ENCODE results near the gene SEMA3E.
"Not testable (repeated sequence)": the region's sequence is repeated elsewhere in the genome, so short reads cannot be mapped to it uniquely, and the experiment has no call there.

SEMA3E gene

GRCh38 chr7:83484826-83485225 lies 164.1 kb downstream of the SEMA3E start:
- no peak for DNase-seq

- DNase-seq = no peak
Measured at GRCh38 chr7:83484266-83484665, 164.7 kb downstream of the SEMA3E start.

- DNase-seq = no peak
Measured at GRCh38 chr7:83478616-83479015, 170.3 kb downstream of the SEMA3E start.

DNA sequence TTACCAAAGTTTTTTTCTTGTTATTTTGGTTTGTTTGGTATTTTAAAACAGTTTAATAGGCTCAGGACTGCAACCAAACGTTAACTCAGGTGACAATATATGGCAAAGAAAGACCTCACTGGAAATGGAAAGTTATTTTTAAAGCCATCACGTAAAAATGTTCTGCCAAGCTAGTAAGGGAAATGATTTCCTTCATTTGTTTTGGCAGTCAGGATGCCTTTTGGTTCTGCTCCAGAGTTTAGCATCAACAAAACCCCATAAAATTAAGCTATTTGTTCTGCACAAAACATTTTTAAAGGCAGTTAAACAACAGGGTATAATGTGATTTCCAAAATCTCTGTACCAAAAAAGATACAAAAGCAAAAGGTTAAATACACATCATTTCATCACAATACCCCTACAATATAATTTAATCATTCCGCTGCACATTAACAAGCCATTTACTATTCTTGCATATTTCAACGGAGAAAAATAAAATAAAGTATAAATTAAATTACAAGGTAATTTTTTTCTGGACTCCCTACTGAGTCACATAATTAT lies 172.4 kb downstream of the SEMA3E start:
- no peak for DNase-seq

DNA sequence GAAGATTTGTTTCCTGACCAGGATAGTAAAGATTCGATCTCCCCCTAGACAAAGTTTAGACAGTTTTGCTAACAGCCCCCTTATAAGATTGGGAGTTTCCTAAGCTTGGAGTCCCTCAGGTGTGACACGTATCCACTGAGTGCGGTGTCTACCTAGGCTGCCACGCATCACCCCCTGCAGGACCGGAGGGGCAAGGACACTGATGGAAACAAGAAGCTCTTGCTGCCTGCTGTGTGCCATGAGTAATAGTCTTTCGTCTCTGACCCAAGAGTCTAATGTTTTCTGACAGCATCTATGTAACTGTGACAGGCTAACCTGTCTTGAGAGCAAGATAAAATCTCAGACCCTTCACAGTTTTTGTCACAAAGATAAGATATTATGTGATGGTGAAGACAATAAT lies 173.5 kb downstream of the SEMA3E start:
- no peak for DNase-seq

DNA sequence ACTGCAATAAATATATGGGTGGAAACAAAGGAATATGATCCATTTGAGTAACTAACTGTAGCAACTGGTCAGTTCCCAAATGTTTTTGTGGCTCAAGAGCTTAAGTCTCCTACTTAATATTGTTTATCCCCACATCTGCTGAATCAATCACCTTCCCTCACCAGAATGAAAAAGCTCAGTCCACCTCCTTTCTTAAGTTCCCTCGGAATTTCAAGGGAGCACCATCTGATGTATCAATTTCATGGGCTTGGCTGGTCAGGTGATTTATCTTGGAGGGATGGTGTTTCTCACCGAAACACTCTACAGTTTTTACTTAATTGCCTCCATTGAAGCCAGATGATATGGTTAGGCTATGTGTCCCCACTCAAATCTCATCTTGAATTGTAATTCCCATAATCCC lies 176.6 kb downstream of the SEMA3E start:
- DNase-seq = no peak

GRCh38 chr7:83469491-83469890 lies 179.4 kb downstream of the SEMA3E start:
- DNase-seq = no peak

- DNase-seq = no peak
Measured at GRCh38 chr7:83469076-83469475, 179.9 kb downstream of the SEMA3E start.

DNA sequence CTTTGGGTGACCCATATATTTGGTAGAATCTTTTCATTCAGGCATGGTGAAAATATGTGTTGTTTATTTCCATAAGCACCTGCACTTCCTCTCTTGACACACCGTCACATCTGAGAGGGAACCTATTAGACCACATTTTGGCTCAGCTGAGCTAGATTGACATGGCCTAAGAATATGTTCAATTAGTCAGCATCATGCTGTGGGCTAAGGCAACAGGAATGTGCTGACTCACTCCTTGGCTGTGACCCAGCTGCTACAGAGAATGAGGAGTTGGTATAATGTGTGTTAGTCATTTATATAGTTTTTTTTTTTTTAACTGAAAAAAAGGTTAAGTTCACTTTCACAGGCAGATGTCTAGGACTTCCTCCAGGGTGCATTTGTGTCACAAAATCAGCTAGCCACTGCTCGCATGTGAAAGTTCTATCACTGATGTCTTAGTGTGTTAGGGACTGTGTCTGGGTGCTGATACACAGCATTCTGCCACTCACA lies 180.6 kb downstream of the SEMA3E start:
- DNase-seq = peak; percentile 54

- no peak for DNase-seq
Measured at GRCh38 chr7:83467493-83467892, 181.4 kb downstream of the SEMA3E start.

GRCh38 chr7:83466956-83467355 lies 182.0 kb downstream of the SEMA3E start:
- no peak for DNase-seq

DNA sequence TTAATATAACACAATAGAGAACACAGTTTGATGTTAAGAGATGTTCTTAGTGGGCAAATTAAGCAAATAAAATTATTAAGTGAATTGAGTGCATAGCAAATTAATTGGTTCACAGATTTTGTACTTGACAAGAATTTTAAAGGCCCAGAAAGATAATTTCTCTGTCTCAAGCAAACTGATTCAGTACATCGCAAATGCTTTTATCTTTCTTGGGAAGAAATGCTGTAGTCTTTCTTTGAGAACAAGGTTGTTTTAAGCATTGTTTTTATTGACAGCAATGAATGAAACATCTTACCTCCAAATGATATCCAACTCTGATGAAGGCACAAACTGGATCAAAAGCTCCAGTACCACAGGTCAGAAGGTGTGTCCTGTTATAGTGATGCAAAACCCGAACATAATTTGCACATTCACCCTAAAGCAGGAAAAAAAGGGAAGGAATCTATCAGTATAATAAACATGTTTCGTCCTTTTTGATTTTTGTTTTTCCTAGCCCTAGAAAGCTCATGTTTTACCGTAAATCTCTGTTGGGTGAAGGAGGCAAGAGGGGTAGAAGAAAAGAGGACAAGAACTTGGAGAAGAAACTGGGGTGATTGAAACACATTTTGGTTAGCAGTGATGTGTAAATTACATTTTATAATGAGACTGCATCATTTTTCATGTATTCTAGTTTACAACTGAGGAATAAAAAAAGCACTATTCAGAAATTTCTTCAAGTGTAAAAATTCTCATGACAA lies 182.6 kb downstream of the SEMA3E start:
- DNase-seq = no peak

DNA sequence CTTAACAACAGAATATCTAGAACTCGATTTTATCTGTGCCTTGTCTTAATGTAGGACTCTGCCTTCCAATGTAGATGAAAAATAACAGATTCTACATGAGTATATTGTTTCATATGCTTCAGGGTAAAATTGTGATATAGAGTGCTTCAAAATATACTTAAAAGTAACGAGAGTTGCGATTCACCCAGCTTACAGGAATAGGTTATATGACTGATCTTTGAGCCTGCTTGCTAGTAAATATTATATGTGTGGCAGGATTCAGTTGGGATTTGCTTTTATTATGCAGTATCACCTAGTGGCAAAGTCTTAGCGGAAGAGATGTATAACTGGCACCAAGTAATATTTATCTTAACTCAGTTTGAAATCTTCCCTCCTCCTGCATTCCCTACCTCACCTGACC lies 183.3 kb downstream of the SEMA3E start:
- no peak for DNase-seq

DNA sequence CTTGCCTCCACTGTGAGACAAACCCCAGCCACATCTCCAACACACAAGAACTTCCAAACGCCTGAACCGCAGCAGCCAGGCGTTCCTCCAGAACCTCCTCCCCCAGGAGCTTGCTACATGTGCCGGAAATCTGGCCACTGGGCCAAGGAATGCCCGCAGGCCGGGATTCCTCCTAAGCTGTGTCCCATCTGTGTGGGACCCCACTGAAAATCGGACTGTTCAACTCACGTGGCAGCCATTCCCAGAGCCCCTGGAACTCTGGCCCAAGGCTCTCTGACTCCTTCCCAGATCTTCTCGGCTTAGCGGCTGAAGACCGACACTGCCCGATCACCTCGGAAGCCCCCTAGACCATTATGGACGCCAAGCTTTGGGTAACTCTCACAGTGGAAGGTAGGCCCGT lies 187.1 kb downstream of the SEMA3E start:
- DNase-seq = not testable (repeated sequence)

DNA sequence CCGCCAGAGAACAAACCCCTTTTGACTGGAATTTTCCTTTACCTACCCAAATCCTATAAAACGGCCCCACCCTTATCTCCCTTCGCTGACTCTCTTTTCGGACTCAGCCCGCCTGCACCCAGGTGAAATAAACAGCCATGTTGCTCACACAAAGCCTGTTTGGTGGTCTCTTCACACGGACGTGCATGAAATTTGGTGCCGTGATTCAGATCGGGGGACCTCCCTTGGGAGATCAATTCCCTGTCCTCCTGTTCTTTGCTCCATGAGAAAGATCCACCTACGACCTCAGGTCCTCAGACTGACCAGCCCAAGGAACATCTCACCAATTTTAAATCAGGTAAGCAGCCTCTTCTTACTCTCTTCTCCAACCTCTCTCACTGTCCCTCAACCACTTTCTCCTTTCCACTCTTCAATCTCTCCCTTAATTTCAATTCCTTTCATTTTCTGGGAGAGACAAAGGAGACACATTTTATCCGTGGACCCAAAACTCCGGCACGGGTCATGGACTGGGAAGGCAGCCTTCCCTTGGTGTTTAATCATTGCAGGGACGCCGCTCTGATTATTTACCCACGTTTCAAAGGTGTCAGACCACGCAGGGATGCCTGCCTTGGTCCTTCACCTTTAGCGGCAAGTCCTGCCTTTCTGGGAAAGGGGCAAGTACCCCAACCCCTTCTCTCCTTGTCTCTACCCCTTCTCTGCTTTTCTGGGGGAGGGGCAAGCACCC lies 188.8 kb downstream of the SEMA3E start:
- DNase-seq = not testable (repeated sequence)

- DNase-seq = not testable (repeated sequence)
Measured at GRCh38 chr7:83459101-83459929, 189.6 kb downstream of the SEMA3E start.

DNA sequence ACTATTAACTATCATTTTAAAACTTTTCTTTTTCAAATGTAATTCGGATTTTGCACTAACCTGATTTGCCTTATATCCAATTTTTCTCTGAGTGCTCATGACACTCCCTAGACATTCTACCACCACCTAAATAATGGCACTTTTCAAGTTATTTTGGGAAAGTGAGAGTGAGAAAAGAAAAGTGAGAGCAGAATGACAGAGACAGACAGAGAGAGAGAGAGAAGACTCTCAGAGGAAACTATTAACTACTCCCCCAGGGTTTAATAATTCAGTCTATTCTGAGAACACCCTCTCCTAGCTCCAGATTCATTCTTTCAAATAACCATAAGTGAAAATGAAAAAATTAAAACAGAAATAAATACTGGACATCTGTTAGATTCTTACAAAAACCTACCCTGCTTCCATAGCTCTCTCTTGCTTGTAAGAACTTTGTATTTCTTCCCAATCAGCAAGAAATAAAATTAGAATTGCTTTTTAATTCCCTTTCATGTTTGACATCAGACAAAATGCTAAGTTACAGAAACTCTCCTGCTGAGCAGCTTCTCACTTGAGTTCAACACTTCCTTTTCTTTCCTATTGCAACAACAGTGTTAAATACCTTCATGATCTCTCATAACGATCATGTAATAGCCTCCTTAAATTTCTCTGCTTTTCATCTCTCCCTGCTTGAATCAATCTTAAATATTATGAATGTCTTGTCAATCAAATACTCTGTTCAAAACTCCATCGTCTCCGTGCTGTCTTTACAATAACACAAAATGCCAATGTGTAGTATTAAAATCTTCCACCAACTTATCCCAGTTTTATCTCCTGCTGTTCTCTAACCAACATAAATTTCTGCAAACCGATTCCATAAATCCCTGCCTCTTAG lies 191.7 kb downstream of the SEMA3E start:
- DNase-seq = no peak

DNA sequence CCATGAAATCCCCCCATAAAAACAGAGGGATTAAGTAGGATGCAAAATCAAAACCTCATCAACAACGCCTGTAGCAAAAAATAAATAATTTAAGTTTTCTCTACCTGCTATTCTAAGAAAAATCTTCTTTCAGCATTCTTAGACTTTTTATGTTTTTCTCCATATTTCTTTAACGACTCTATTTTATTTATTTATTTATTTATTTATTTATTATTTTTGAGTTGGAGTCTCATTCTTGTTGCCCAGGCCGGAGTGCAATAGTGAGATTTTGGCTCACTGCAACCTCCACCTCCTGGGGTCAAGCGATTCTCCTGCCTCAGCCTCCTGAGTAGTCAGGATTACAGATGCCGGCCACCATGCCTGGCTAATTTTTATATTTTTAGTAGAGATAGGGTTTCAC lies 192.5 kb downstream of the SEMA3E start:
- DNase-seq = no peak

DNA sequence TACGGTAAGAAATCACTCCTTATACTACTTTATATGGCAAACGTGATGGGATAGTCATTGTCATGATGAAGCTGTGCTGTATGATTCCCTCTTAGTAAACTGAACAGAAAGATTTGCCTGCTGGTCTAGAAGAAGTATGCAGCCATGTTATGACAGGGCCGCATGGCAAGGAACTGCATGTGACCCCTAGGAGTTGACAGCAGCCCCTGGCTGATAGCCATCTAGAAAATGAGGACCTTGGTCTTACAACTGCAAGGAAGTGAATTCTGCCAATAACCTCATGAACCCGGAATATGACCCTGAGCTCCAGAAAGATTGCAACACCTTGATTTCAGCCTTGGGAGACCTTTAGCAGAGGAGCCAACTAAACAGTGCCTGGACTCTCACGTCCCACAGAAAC lies 193.3 kb downstream of the SEMA3E start:
- DNase-seq = no peak

- no peak for DNase-seq
Measured at GRCh38 chr7:83452256-83452655, 196.7 kb downstream of the SEMA3E start.

- no peak for DNase-seq
Measured at GRCh38 chr7:83451501-83452045, 197.4 kb downstream of the SEMA3E start.

- no peak for DNase-seq
Measured at GRCh38 chr7:83449781-83450180, 199.2 kb downstream of the SEMA3E start.
